CD4-positive, alpha-beta T cell treated with Interleukin-2 at 100 ng/mL for 4 hours (primary cell): ENCODE measurements around the gene MYO18A.
A peak's percentile ranks its signal among the peaks of the same experiment; 100 is the strongest.
"Not testable (repeated sequence)": the region's sequence is repeated elsewhere in the genome, so short reads cannot be mapped to it uniquely, and the experiment has no call there.

Experiments
- DNase-seq: peaks from one replicate; pipeline ENCODE4 v3.0.0-alpha.2; 2020; ENCODE audit warnings: low spot score

The MYO18A gene

GRCh38 chr17:29180034-29180787 lies at the start of gene MYO18A:
Gene MYO18A, minus strand, starts transcription at chr17:29180398. Its CDS starts 13,458 bp downstream, at chr17:29166940.
- peak; percentile 77 for DNase-seq

GRCh38 chr17:29225396-29225795 lies 45.2 kb upstream of the MYO18A start:
- no peak for DNase-seq

- not testable (repeated sequence) for DNase-seq
Observed at GRCh38 chr17:29221338-29221737, 41.1 kb upstream of the MYO18A start.

- peak; percentile 77 for DNase-seq
Observed at GRCh38 chr17:29219378-29220047, 39.3 kb upstream of the MYO18A start.

- no peak for DNase-seq
Observed at GRCh38 chr17:29216856-29217255, 36.7 kb upstream of the MYO18A start.

GRCh38 chr17:29216181-29216580 lies 36.0 kb upstream of the MYO18A start:
- no peak for DNase-seq

- no peak for DNase-seq
Observed at GRCh38 chr17:29215717-29216116, 35.5 kb upstream of the MYO18A start.

- DNase-seq = no peak
Observed at GRCh38 chr17:29215174-29215573, 35.0 kb upstream of the MYO18A start.

- no peak for DNase-seq
Observed at GRCh38 chr17:29214215-29215146, 34.3 kb upstream of the MYO18A start.

- DNase-seq = no peak
Observed at GRCh38 chr17:29212681-29213121, 32.5 kb upstream of the MYO18A start.

GRCh38 chr17:29212094-29212631 lies 32.0 kb upstream of the MYO18A start:
- no peak for DNase-seq

GRCh38 chr17:29210879-29211278 lies 30.7 kb upstream of the MYO18A start:
- no peak for DNase-seq

GRCh38 chr17:29209073-29209472 lies 28.9 kb upstream of the MYO18A start:
- DNase-seq = no peak

- no peak for DNase-seq
Observed at GRCh38 chr17:29207975-29208374, 27.8 kb upstream of the MYO18A start.

- DNase-seq = no peak
Observed at GRCh38 chr17:29205047-29205446, 24.8 kb upstream of the MYO18A start.

- DNase-seq = not testable (repeated sequence)
Observed at GRCh38 chr17:29204068-29204804, 24.0 kb upstream of the MYO18A start.

GRCh38 chr17:29197516-29198272 lies 17.5 kb upstream of the MYO18A start:
- no peak for DNase-seq

GRCh38 chr17:29196769-29197515 lies 16.7 kb upstream of the MYO18A start:
- no peak for DNase-seq

GRCh38 chr17:29195465-29196081 lies 15.4 kb upstream of the MYO18A start:
- DNase-seq = peak; percentile 6
